Esophagus muscularis mucosa (tissue), 3 donors: ENCODE data around the gene PRKN.

Experiments
- POLR2AphosphoS5 ChIP-seq, 2 donors: sonication (generic); formaldehyde crosslinking; IDR thresholded peaks; one replicate each; pipeline ENCODE4 v1.6.1; 2017; ENCODE audit warnings: antibody characterized with exemption in 2 of 2
- TF ChIP-seq, protein P1 (sequence below), 3 experiments: fragments of 200-600 bp in 2 of 3; fragments of 450-650 bp in 1 of 3; sonication (generic) in 2 of 3; IDR thresholded peaks; one replicate each; pipeline ENCODE4 v1.5.1; 2017 to 2019; ENCODE audit warnings: antibody characterized with exemption in 3 of 3, mild to moderate bottlenecking in 2 of 3, moderate library complexity in 1 of 3

DNA sequence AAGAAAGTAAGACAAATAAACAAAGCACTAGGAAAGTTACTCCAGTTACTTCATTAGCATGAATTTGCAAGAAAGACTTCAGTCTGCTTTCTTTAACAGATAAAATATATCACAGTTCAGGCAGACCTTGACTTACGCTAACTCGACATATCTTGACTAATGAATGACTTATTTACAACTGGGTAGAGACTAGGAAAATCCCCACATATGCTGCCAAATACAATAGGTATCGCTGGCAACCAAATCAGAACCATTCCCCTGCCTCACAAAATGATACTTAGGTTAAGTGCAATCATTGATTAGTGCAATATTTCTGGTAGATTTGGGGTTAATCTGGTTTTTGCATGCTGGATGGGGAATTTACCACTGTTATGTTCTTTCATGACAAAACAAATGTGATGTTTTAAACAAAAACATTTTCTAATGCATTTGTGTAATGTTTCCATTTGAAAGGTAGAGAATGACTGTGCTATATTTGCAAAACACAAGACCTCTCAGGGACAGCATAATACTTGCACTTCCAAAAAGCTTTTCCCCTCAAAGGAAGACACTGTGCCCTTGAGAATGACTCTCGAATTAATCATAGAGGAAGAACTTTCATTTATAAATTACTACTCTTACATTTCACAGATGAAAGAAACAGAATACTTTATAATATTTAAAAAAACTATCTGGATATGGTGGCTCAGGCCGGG lies 101.6 kb downstream of the PRKN start:
- TF ChIP-seq, protein P1, sequence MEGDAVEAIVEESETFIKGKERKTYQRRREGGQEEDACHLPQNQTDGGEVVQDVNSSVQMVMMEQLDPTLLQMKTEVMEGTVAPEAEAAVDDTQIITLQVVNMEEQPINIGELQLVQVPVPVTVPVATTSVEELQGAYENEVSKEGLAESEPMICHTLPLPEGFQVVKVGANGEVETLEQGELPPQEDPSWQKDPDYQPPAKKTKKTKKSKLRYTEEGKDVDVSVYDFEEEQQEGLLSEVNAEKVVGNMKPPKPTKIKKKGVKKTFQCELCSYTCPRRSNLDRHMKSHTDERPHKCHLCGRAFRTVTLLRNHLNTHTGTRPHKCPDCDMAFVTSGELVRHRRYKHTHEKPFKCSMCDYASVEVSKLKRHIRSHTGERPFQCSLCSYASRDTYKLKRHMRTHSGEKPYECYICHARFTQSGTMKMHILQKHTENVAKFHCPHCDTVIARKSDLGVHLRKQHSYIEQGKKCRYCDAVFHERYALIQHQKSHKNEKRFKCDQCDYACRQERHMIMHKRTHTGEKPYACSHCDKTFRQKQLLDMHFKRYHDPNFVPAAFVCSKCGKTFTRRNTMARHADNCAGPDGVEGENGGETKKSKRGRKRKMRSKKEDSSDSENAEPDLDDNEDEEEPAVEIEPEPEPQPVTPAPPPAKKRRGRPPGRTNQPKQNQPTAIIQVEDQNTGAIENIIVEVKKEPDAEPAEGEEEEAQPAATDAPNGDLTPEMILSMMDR (IDR thresholded peaks at IDR 0.05): no peak
- TF ChIP-seq POLR2AphosphoS5 (IDR thresholded peaks at IDR 0.05): no peak
